ENCODE measurements around the gene CFD.

- TF ChIP-seq EZH2 (IDR thresholded peaks at IDR 0.05; ENCODE audit: insufficient read depth, poor library complexity, severe bottlenecking): no peak
- TF ChIP-seq EZH2phosphoT487 (IDR thresholded peaks at IDR 0.05; ENCODE audit: insufficient read depth, low read depth): no peak
Measured at GRCh38 chr19:815079-815774, 44.2 kb upstream of the CFD start.

All from GM23248 (cell line).